GM23248 (cell line): ENCODE results near the gene SLC12A7. TPM values are rescaled to one million over a fixed set of nuclear protein-coding genes. Genes with fewer than 3 reads are reported as not detected.

Experiments
- DNase-seq: peaks from one replicate; pipeline ENCODE4 v3.0.0-alpha.2; 2015
- H2AFZ ChIP-seq: fragments of 200-600 bp; sonication (generic); 2 replicates; pipeline ENCODE4 v1.6.1; 2016; ENCODE audit warnings: antibody characterized with exemption
- H3F3A ChIP-seq: fragments of 200-600 bp; sonication (generic); 2 replicates; pipeline ENCODE4 v1.6.1; 2016; ENCODE audit warnings: mild to moderate bottlenecking, antibody characterized with exemption, mixed run types; ENCODE audit not compliant: insufficient read depth
- H3K27ac ChIP-seq: fragments of 200-600 bp; sonication (generic); 2 replicates; pipeline ENCODE4 v1.5.1; 2016; ENCODE audit warnings: mild to moderate bottlenecking
- H3K27me3 ChIP-seq: fragments of 200-600 bp; sonication (generic); replicated peaks from 2 replicates; pipeline ENCODE4 v1.6.1; 2016; ENCODE audit warnings: mild to moderate bottlenecking; ENCODE audit not compliant: insufficient read depth
- H3K36me3 ChIP-seq: fragments of 200-600 bp; sonication (generic); 2 replicates; pipeline ENCODE4 v1.6.1; 2016; ENCODE audit warnings: low read depth, mild to moderate bottlenecking
- H3K4me1 ChIP-seq: fragments of 200-600 bp; sonication (generic); 2 replicates; pipeline ENCODE4 v1.6.1; 2016; ENCODE audit warnings: mild to moderate bottlenecking; ENCODE audit not compliant: insufficient read depth
- H3K4me2 ChIP-seq: fragments of 200-600 bp; sonication (generic); one replicate; pipeline ENCODE4 v1.6.1; 2016; ENCODE audit warnings: mild to moderate bottlenecking; ENCODE audit not compliant: unreplicated experiment
- H3K4me3 ChIP-seq: fragments of 200-600 bp; sonication (generic); 2 replicates; pipeline ENCODE4 v1.5.1; 2016; ENCODE audit warnings: mild to moderate bottlenecking
- H3K79me2 ChIP-seq: fragments of 200-600 bp; sonication (generic); 2 replicates; pipeline ENCODE4 v1.6.1; 2016; ENCODE audit warnings: mild to moderate bottlenecking; ENCODE audit not compliant: insufficient read depth
- H3K9ac ChIP-seq: fragments of 200-600 bp; sonication (generic); 2 replicates; pipeline ENCODE4 v1.6.1; 2016; ENCODE audit warnings: mild to moderate bottlenecking
- H3K9me2 ChIP-seq: fragments of 200-600 bp; sonication (generic); 2 replicates; pipeline ENCODE4 v1.6.1; 2016; ENCODE audit warnings: mixed run types, mild to moderate bottlenecking, moderate library complexity; ENCODE audit not compliant: insufficient read depth
- H3K9me3 ChIP-seq: fragments of 200-600 bp; sonication (generic); one replicate; pipeline ENCODE4 v1.6.1; 2017; ENCODE audit warnings: low read depth
- H4K20me1 ChIP-seq: fragments of 200-600 bp; sonication (generic); 2 replicates; pipeline ENCODE4 v1.6.0; 2016; ENCODE audit not compliant: insufficient read depth
- EZH2 ChIP-seq: fragments of 200-600 bp; sonication (generic); IDR thresholded peaks from 2 replicates; pipeline ENCODE4 v1.6.1; 2018; ENCODE audit warnings: antibody characterized with exemption, mild to moderate bottlenecking; ENCODE audit not compliant: insufficient read depth, poor library complexity, severe bottlenecking
- EZH2phosphoT487 ChIP-seq: fragments of 200-600 bp; sonication (generic); IDR thresholded peaks from 2 replicates; pipeline ENCODE4 v1.6.1; 2018; ENCODE audit warnings: antibody characterized with exemption, moderate library complexity, mild to moderate bottlenecking, low read depth; ENCODE audit not compliant: insufficient read depth
- WGBS, 2 experiments: methylation state at CpG; one replicate each; pipeline ENCODE4 v1.1.6; 2015 to 2017; ENCODE audit warnings: low lambda C conversion rate in 2 of 2, low coverage in 1 of 2; ENCODE audit errors: missing lambda C conversion rate in 2 of 2; 5-methylcytosine and 5-hydroxymethylcytosine counted together
- in situ Hi-C: fragments of 300-500 bp; cut with MboI; formaldehyde crosslinking; loops from 2 replicates; pipeline ENCODE4 v1.15.0; 2020
- polyA plus RNA-seq: library from polyadenylated mRNA; unstranded; fragments of >200 nt; fragmentation: Nextera tagmentation; extraction: Ambion mirVana; gene quantifications from 2 replicates; pipeline ENCODE4 v1.2.1, GENCODE V29; 2016
- total RNA-seq: library from RNA; depleted of rRNA; stranded (reverse); fragments of >200 nt; shearing (Covaris generic); gene quantifications from 2 replicates; pipeline ENCODE4 v1.2.3, GENCODE V29; 2014

Gene SLC12A7
- total and polyA plus RNA-seq, 2 experiments from 2014 or later = 0.75 to 1.9 TPM

GRCh38 chr5:1054018-1054798 is 57.7 kb downstream of the SLC12A7 start:
- Histone ChIP-seq H3K9me2 (no peaks in the 10 kb centered on the region), H2AFZ (no peak overlapping the region), H3F3A (no peaks in the 10 kb centered on the region), H3K27ac (no peak overlapping the region), H3K9ac (no peak overlapping the region), H3K9me3 (no peaks in the 10 kb centered on the region), H3K36me3 (no peaks in the 10 kb centered on the region), H3K79me2 (no peaks in the 10 kb centered on the region), H4K20me1 (no peaks in the 10 kb centered on the region), H3K4me3 (no peak overlapping the region), H3K27me3 (no peaks in the 10 kb centered on the region), H3K4me2 (no peak overlapping the region), H3K4me1 (no peaks in the 10 kb centered on the region)
- 80% methylated on average over 31 to 39 of the region's 39 CpGs for WGBS, 2 experiments
- TF ChIP-seq EZH2 (no peak), EZH2phosphoT487 (no peak)
- in situ Hi-C loops = no loop called here
- no peak for DNase-seq

GRCh38 chr5:1053391-1054017 is 58.4 kb downstream of the SLC12A7 start:
- WGBS, 2 experiments = 84 to 85% methylated on average over 32 of the region's 32 CpGs

DNA sequence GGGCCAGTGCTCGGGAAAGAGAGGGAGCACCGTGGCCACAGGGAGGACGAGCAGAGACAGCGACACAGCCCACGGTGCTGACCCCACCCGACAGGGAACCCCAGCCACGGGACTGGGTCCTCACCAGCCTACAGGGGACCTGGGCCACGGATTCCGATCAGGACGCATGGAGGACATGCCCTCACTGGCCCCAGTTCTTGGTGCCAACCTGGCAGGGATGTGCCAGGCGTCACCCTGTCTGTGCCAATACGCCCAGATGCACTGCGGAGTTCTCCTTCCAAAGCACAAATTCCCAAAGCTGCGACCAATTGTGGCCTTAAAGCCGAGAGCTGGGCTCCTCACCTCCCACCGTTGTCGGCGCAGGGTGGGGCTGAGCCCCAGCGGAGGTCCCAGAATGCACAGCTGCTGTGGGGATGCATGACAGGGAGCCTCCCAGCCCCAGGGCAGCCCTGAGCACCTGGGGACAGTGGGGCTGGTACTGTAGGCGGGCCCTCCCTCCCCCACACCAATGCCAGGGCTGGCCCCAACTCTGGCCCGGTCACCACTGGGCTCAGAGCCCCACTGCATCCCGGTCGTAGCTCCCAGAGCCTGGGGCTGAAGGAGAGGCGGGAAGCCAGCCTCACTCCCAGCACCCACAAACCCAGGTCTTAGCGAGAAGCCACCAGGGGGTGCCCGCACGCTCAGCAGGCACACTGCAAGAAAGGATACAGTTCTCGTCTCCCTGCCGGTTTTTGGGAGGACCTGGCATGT is 59.0 kb downstream of the SLC12A7 start:
- H3K4me2 ChIP-seq = no peak overlapping the region
- no peaks in the 10 kb centered on the region for H4K20me1 ChIP-seq
- no peak for TF ChIP-seq EZH2
- TF ChIP-seq EZH2phosphoT487 = no peak
- H3K9ac ChIP-seq = no peak overlapping the region
- H3K4me3 ChIP-seq = no peak overlapping the region
- in situ Hi-C loops = no loop called here
- no peaks in the 10 kb centered on the region for H3F3A ChIP-seq
- whole genome bisulfite sequencing, 2 experiments = 84 to 88% methylated on average over 24 to 27 of the region's 29 CpGs
- DNase-seq = no peak
- H3K79me2 ChIP-seq = no peaks in the 10 kb centered on the region
- no peaks in the 10 kb centered on the region for H3K4me1 ChIP-seq
- no peak overlapping the region for H2AFZ ChIP-seq
- H3K9me2 ChIP-seq = no peaks in the 10 kb centered on the region
- no peaks in the 10 kb centered on the region for H3K27me3 ChIP-seq
- H3K36me3 ChIP-seq = no peaks in the 10 kb centered on the region
- H3K9me3 ChIP-seq = no peaks in the 10 kb centered on the region
- H3K27ac ChIP-seq = no peak overlapping the region

More at GRCh38 chr5:1053391-1054017, 58.4 kb downstream of the SLC12A7 start:
- TF ChIP-seq EZH2 (no peak), EZH2phosphoT487 (no peak)
- Histone ChIP-seq H3K27ac (no peak overlapping the region), H3K9me3 (no peaks in the 10 kb centered on the region), H3K4me1 (no peaks in the 10 kb centered on the region), H4K20me1 (no peaks in the 10 kb centered on the region), H3K9ac (no peak overlapping the region), H3K4me3 (no peak overlapping the region), H3K9me2 (no peaks in the 10 kb centered on the region), H3K79me2 (no peaks in the 10 kb centered on the region), H3K36me3 (no peaks in the 10 kb centered on the region), H3K27me3 (no peaks in the 10 kb centered on the region), H3K4me2 (no peak overlapping the region), H2AFZ (no peak overlapping the region), H3F3A (no peaks in the 10 kb centered on the region)
- no peak for DNase-seq
- in situ Hi-C loops = no loop called here

GRCh38 chr5:1052076-1052475 is 59.8 kb downstream of the SLC12A7 start:
- Histone ChIP-seq H4K20me1 (no peaks in the 10 kb centered on the region), H3K9me3 (no peaks in the 10 kb centered on the region), H3K27ac (no peak overlapping the region), H3K4me1 (no peaks in the 10 kb centered on the region), H3K36me3 (no peaks in the 10 kb centered on the region), H3K79me2 (no peaks in the 10 kb centered on the region), H3K9ac (no peak overlapping the region), H3K4me2 (no peak overlapping the region), H3F3A (no peaks in the 10 kb centered on the region), H3K27me3 (no peaks in the 10 kb centered on the region), H3K9me2 (no peaks in the 10 kb centered on the region), H2AFZ (no peak overlapping the region), H3K4me3 (no peak overlapping the region)
- no peak for DNase-seq
- WGBS, 2 experiments = 77 to 82% methylated on average over 17 of the region's 17 CpGs
- in situ Hi-C loops = no loop called here
- TF ChIP-seq EZH2phosphoT487 = no peak
- TF ChIP-seq EZH2 = no peak
